Upper lobe of right lung (tissue), 1 donor: ENCODE measurements around the gene WDR37. TPM values are rescaled to one million over a fixed set of nuclear protein-coding genes. Genes with fewer than 3 reads are reported as not detected.

ENCODE experiments used
- ATAC-seq: fragments of 200-7000 bp; cut with Tn5 transposase; one replicate; pipeline ENCODE4 v1.9.1; 2020; ENCODE audit warnings: mild to moderate bottlenecking, moderate library complexity
- DNase-seq: peaks from one replicate; pipeline ENCODE4 v3.0.0-alpha.2; 2020
- H3K27ac ChIP-seq: fragments of 200-600 bp; one replicate; pipeline ENCODE4 v1.8.0; 2022
- H3K27me3 ChIP-seq: fragments of 200-600 bp; one replicate; pipeline ENCODE4 v1.8.0; 2022; ENCODE audit warnings: mild to moderate bottlenecking
- H3K36me3 ChIP-seq: fragments of 200-600 bp; one replicate; pipeline ENCODE4 v1.8.0; 2022
- H3K4me1 ChIP-seq: fragments of 200-600 bp; one replicate; pipeline ENCODE4 v1.8.0; 2022
- H3K4me3 ChIP-seq: fragments of 200-600 bp; one replicate; pipeline ENCODE4 v1.8.0; 2022; ENCODE audit warnings: mild to moderate bottlenecking
- H3K9me3 ChIP-seq: fragments of 200-600 bp; one replicate; pipeline ENCODE4 v1.8.0; 2022
- intact Hi-C: fragments of 100-400 bp; cut with DNase I; formaldehyde crosslinking; loops from one replicate; pipeline ENCODE4 v1.11.0; 2022
- total RNA-seq: library from RNA; stranded (reverse); fragmentation: NEBNext Ultra II Directional; extraction: Animal tissue kit (Norgen Biotek cat#: 25700); gene quantifications from one replicate; pipeline ENCODE4 v1.2.1, GENCODE V29; 2021
- TF ChIP-seq, protein P1 (sequence below): fragments of 200-600 bp; IDR thresholded peaks from one replicate; pipeline ENCODE4 v1.8.0; 2022; ENCODE audit warnings: antibody characterized with exemption
- donor health status: DM: no; HTN: yes; CAD: no; lungs with severe emphysema.

The WDR37 gene
- total RNA-seq, 1 donor from 2014 or later: 19.9 TPM

DNA sequence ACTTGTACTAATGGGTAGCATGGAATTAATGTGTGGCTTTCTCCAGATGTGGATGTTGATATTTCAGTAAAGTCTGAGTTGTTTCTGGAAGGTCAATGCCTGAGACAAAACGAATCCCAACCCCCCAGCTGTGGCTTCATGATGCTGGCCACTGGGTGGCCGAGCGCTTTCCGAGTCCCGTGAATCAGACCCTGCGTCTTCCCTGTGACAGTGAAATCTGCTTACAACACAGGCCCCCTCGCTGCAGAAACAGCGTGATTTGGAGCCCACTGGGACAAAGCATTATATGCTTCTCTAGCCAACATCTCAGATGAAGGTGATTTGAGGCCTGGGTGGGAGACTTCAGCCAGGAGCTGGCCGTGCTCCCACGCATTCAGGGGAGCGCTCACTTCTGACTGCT lies 124.7 kb downstream of the WDR37 start:
- H3K4me3 ChIP-seq: no peak overlapping the region
- intact Hi-C loops: no loop called here
- H3K36me3 ChIP-seq: no peaks in the 10 kb centered on the region
- ATAC-seq (no peak), DNase-seq (peak; percentile 32)
- TF ChIP-seq, protein P1, sequence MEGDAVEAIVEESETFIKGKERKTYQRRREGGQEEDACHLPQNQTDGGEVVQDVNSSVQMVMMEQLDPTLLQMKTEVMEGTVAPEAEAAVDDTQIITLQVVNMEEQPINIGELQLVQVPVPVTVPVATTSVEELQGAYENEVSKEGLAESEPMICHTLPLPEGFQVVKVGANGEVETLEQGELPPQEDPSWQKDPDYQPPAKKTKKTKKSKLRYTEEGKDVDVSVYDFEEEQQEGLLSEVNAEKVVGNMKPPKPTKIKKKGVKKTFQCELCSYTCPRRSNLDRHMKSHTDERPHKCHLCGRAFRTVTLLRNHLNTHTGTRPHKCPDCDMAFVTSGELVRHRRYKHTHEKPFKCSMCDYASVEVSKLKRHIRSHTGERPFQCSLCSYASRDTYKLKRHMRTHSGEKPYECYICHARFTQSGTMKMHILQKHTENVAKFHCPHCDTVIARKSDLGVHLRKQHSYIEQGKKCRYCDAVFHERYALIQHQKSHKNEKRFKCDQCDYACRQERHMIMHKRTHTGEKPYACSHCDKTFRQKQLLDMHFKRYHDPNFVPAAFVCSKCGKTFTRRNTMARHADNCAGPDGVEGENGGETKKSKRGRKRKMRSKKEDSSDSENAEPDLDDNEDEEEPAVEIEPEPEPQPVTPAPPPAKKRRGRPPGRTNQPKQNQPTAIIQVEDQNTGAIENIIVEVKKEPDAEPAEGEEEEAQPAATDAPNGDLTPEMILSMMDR: no peak
- no peaks in the 10 kb centered on the region for H3K4me1 ChIP-seq
- no peaks in the 10 kb centered on the region for H3K9me3 ChIP-seq
- H3K27ac ChIP-seq: no peak overlapping the region
- H3K27me3 ChIP-seq: no peaks in the 10 kb centered on the region

Other genes starting within 250 kb of the WDR37 start
- 126 TPM for gene LARP4B, start 124.7 kb upstream of the WDR37 start, total RNA-seq
- gene GTPBP4, start 68.0 kb upstream of the WDR37 start, total RNA-seq: 36.5 TPM
- not detected for gene IDI2, start 30.5 kb upstream of the WDR37 start, total RNA-seq
- gene IDI1, start 7.3 kb upstream of the WDR37 start, total RNA-seq: 68.5 TPM